K562 (cell line): Measurements from ENCODE around the gene COL4A2. TPM values are rescaled to one million over a fixed set of nuclear protein-coding genes. Genes with fewer than 3 reads are reported as not detected.

ENCODE experiments used
- CBX8 ChIP-seq: fragments of 200-600 bp; sonication (generic); IDR thresholded peaks from 2 replicates; pipeline ENCODE4 v1.6.1; 2012; ENCODE audit warnings: borderline replicate concordance, mixed run types, low read depth, mild to moderate bottlenecking, moderate library complexity, mixed read lengths, low read length, control low read depth, inconsistent platforms; ENCODE audit not compliant: poor library complexity, severe bottlenecking; ENCODE audit errors: extremely low read depth
- CCNT2 ChIP-seq: IDR thresholded peaks from 2 replicates; pipeline ENCODE4 v1.6.1; 2011; ENCODE audit warnings: borderline replicate concordance, low read depth, mild to moderate bottlenecking, moderate library complexity, mixed read lengths, low read length; ENCODE audit not compliant: insufficient read length; ENCODE audit errors: extremely low read depth
- ETV5 ChIP-seq: sonication (generic); formaldehyde crosslinking; IDR thresholded peaks from 2 replicates; pipeline ENCODE4 v1.4.0; 2020; ENCODE audit warnings: low read depth, mild to moderate bottlenecking, missing genetic modification reagents
- KLF10 ChIP-seq: fragments of 250-450 bp; sonication (Bioruptor Pico); IDR thresholded peaks from 2 replicates; pipeline ENCODE4 v1.6.1; 2021; ENCODE audit warnings: matching md5 sums
- MAFG ChIP-seq: fragments of 450-650 bp; conservative IDR thresholded peaks from 2 replicates; pipeline ENCODE4 v1.6.1; 2016; ENCODE audit warnings: missing genetic modification characterization, missing compliant biosample characterization
- RFX5 ChIP-seq: IDR thresholded peaks from 2 replicates; pipeline ENCODE4 v1.6.1; 2011; ENCODE audit warnings: low read depth, mild to moderate bottlenecking, improper control_type of control experiment, low read length
- TAF7 ChIP-seq: fragments of 450-650 bp; IDR thresholded peaks from 2 replicates; pipeline ENCODE4 v1.6.1; 2016; ENCODE audit warnings: missing genetic modification characterization, missing compliant biosample characterization
- ZNF407 ChIP-seq: fragments of 450-650 bp; IDR thresholded peaks from 2 replicates; pipeline ENCODE4 v1.6.1; 2016; ENCODE audit warnings: low read depth
- polyA plus RNA-seq, 8 experiments: library from polyadenylated mRNA; depleted of rRNA in 4 of 8; stranded (reverse) in 5 of 8; unstranded in 3 of 8; fragments of >200 nt; fragmentation: Nextera tagmentation in 2 of 8; fragmentation: Illumina TruSeq in 1 of 8; extraction: Ambion mirVana in 2 of 8; extraction: Trizol in 1 of 8; gene quantifications; 2 replicates each; pipeline versions ENCODE4 v1.2.1 to v1.2.3, GENCODE V29; 2011 to 2014; ENCODE audit warnings: inconsistent platforms in 1 of 8, missing spikeins in 1 of 8
- total RNA-seq, 7 experiments: library from RNA; depleted of rRNA in 6 of 7; stranded (reverse); fragments of >200 nt in 6 of 7; fragmentation: Illumina TruSeq in 2 of 7; extraction: Trizol in 2 of 7; gene quantifications; 2 replicates each; pipeline versions ENCODE4 v1.2.1 to v1.2.3, GENCODE V29; 2011 to 2021; ENCODE audit warnings: low replicate concordance in 1 of 7

The COL4A2 gene
- total and polyA plus RNA-seq, 9 of the 15 experiments (the other 6 are each of a cell fraction or from before 2014, with no cell fraction given) = 0.13 to 15.2 (median 8.1) TPM

- TF ChIP-seq ZNF407 = no peak
- no peak for TF ChIP-seq CCNT2
- no peak for TF ChIP-seq CBX8
- TF ChIP-seq TAF7 (tag) = no peak
- no peak for TF ChIP-seq RFX5
- TF ChIP-seq MAFG (tag) = no peak
- no peak for TF ChIP-seq KLF10 (CRISPR knock-in tag)
- TF ChIP-seq ETV5 (CRISPR knock-in tag) = no peak
These were observed 4.6 kb downstream of the COL4A2 start (continued) for GRCh38 chr13:110311443-110312338.
